Loucy (cell line): ENCODE results near the gene RERE.

Experiments used
- H2AFZ ChIP-seq: fragments of 200-600 bp; sonication (generic); 2 replicates; pipeline ENCODE4 v1.6.0; 2016; ENCODE audit warnings: antibody characterized with exemption, mild to moderate bottlenecking, low read length, moderate library complexity
- H3F3A ChIP-seq: fragments of 200-600 bp; 2 replicates; pipeline ENCODE4 v1.6.0; 2016; ENCODE audit warnings: antibody characterized with exemption, low read depth, mild to moderate bottlenecking
- H3K27me3 ChIP-seq: fragments of 200-600 bp; sonication (generic); 2 replicates; pipeline ENCODE4 v1.6.1; 2014; ENCODE audit warnings: low read length, mild to moderate bottlenecking; ENCODE audit not compliant: insufficient read depth, poor library complexity, severe bottlenecking
- H3K36me3 ChIP-seq: fragments of 200-600 bp; sonication (generic); 2 replicates; pipeline ENCODE4 v1.6.1; 2016; ENCODE audit warnings: low read length; ENCODE audit not compliant: insufficient read depth
- H3K4me1 ChIP-seq: fragments of 200-600 bp; sonication (generic); 2 replicates; pipeline ENCODE4 v1.5.1; 2014; ENCODE audit warnings: low read length, mild to moderate bottlenecking; ENCODE audit not compliant: insufficient read depth, poor library complexity, severe bottlenecking
- H3K4me2 ChIP-seq: fragments of 200-600 bp; sonication (generic); 2 replicates; pipeline ENCODE4 v1.6.0; 2014; ENCODE audit warnings: antibody characterized with exemption, low read length, low read depth, mild to moderate bottlenecking; ENCODE audit not compliant: poor library complexity, severe bottlenecking
- H3K4me3 ChIP-seq: fragments of 200-600 bp; sonication (generic); 2 replicates; pipeline ENCODE4 v1.5.1; 2014; ENCODE audit warnings: low read length, mild to moderate bottlenecking, mixed read lengths; ENCODE audit not compliant: poor library complexity, severe bottlenecking
- H3K79me2 ChIP-seq: fragments of 200-600 bp; sonication (generic); 2 replicates; pipeline ENCODE4 v1.6.1; 2014; ENCODE audit warnings: low read length; ENCODE audit not compliant: insufficient read depth
- H3K9ac ChIP-seq: fragments of 200-600 bp; sonication (generic); 2 replicates; pipeline ENCODE4 v1.6.0; 2014; ENCODE audit warnings: mild to moderate bottlenecking, low read depth, low read length, moderate library complexity; ENCODE audit not compliant: poor library complexity, severe bottlenecking
- H3K9me2 ChIP-seq: fragments of 200-600 bp; sonication (generic); replicated peaks from 2 replicates; pipeline ENCODE4 v1.6.1; 2016; ENCODE audit warnings: low read depth, low read length, mixed read lengths
- H3K9me3 ChIP-seq: fragments of 200-600 bp; sonication (generic); 2 replicates; pipeline ENCODE4 v1.6.1; 2014; ENCODE audit warnings: mild to moderate bottlenecking, antibody characterized with exemption, low read length, low read depth; ENCODE audit not compliant: insufficient read depth
- H4K20me1 ChIP-seq: fragments of 200-600 bp; sonication (generic); 2 replicates; pipeline ENCODE4 v1.6.0; 2014; ENCODE audit warnings: antibody characterized with exemption, low read length, mild to moderate bottlenecking; ENCODE audit not compliant: insufficient read depth, poor library complexity, severe bottlenecking
- CTCF ChIP-seq: fragments of 200-600 bp; sonication (generic); conservative IDR thresholded peaks from 2 replicates; pipeline ENCODE4 v1.5.1; 2014; ENCODE audit warnings: mild to moderate bottlenecking, antibody characterized with exemption, low read length
- EZH2phosphoT487 ChIP-seq: fragments of 200-600 bp; IDR thresholded peaks from 2 replicates; pipeline ENCODE4 v1.6.1; 2018; ENCODE audit warnings: antibody characterized with exemption, mild to moderate bottlenecking, moderate library complexity, borderline replicate concordance

RERE gene

GRCh38 chr1:8851060-8851459 lies 33.6 kb upstream of the RERE start:
- no peaks in the 10 kb centered on the region for H3K9me3 ChIP-seq
- no peaks in the 10 kb centered on the region for H4K20me1 ChIP-seq
- H3K4me2 ChIP-seq, result no peak overlapping the region
- H3K4me1 ChIP-seq, result peaks cover 17% of the 10 kb centered on the region
- H3K9ac ChIP-seq, result no peak overlapping the region
- H3K36me3 ChIP-seq, result no peaks in the 10 kb centered on the region
- H3K4me3 ChIP-seq, result no peak overlapping the region
- no peaks in the 10 kb centered on the region for H3F3A ChIP-seq
- TF ChIP-seq CTCF (no peak), EZH2phosphoT487 (no peak)
- no peak overlapping the region for H2AFZ ChIP-seq
- H3K79me2 ChIP-seq, result no peaks in the 10 kb centered on the region
- H3K27me3 ChIP-seq, result no peaks in the 10 kb centered on the region
- H3K9me2 ChIP-seq, result no peaks in the 10 kb centered on the region

GRCh38 chr1:8848663-8849386 lies 31.4 kb upstream of the RERE start:
- Histone ChIP-seq H3K9me3 (no peaks in the 10 kb centered on the region), H3K36me3 (no peaks in the 10 kb centered on the region), H3K79me2 (no peaks in the 10 kb centered on the region), H3F3A (no peaks in the 10 kb centered on the region), H3K9ac (no peak overlapping the region), H3K4me3 (no peak overlapping the region), H3K4me2 (peak overlapping the region; percentile 27), H3K4me1 (peaks cover 17% of the 10 kb centered on the region), H3K27me3 (no peaks in the 10 kb centered on the region), H4K20me1 (no peaks in the 10 kb centered on the region), H3K9me2 (no peaks in the 10 kb centered on the region), H2AFZ (no peak overlapping the region)
- TF ChIP-seq CTCF (peak; percentile 76), EZH2phosphoT487 (no peak)

- Histone ChIP-seq H4K20me1 (no peaks in the 10 kb centered on the region), H3K4me2 (peak overlapping the region; percentile 27), H3K9ac (peak overlapping the region; percentile 15), H3K79me2 (no peaks in the 10 kb centered on the region), H3K9me2 (no peaks in the 10 kb centered on the region), H3K27me3 (no peaks in the 10 kb centered on the region), H3F3A (no peaks in the 10 kb centered on the region), H3K4me3 (no peak overlapping the region), H3K9me3 (no peaks in the 10 kb centered on the region), H2AFZ (no peak overlapping the region), H3K4me1 (peaks cover 17% of the 10 kb centered on the region), H3K36me3 (no peaks in the 10 kb centered on the region)
- TF ChIP-seq CTCF, result no peak
- TF ChIP-seq EZH2phosphoT487, result no peak
Measured at GRCh38 chr1:8847990-8848389, 30.6 kb upstream of the RERE start.
